Esophagus squamous epithelium (tissue), 4 donors: ENCODE data around the gene INTS13.

Experiments
- CTCF ChIP-seq, 6 experiments: fragments of 450-650 bp in 4 of 6; fragments of 200-600 bp in 2 of 6; sonication (generic) in 2 of 6; IDR thresholded peaks; one replicate each; pipeline ENCODE4 v1.5.1; 2016 to 2019; ENCODE audit warnings: antibody characterized with exemption in 6 of 6, mild to moderate bottlenecking in 4 of 6, moderate library complexity in 4 of 6
- POLR2A ChIP-seq, 4 donors: fragments of 450-650 bp; IDR thresholded peaks; one replicate each; pipeline ENCODE4 v1.6.1; 2017; ENCODE audit warnings: antibody characterized with exemption in 4 of 4, mild to moderate bottlenecking in 4 of 4, moderate library complexity in 3 of 4

GRCh38 chr12:26936559-26937442 lies 980 bp downstream of the INTS13 start:
- TF ChIP-seq CTCF (IDR thresholded peaks at IDR 0.05), result no peak
- TF ChIP-seq POLR2A (IDR thresholded peaks at IDR 0.05), result no peak
